Measurements from ENCODE around the gene XAF1. TPM values are rescaled to one million over a fixed set of nuclear protein-coding genes. Genes with fewer than 3 reads are reported as not detected.

XAF1 gene, protein sequence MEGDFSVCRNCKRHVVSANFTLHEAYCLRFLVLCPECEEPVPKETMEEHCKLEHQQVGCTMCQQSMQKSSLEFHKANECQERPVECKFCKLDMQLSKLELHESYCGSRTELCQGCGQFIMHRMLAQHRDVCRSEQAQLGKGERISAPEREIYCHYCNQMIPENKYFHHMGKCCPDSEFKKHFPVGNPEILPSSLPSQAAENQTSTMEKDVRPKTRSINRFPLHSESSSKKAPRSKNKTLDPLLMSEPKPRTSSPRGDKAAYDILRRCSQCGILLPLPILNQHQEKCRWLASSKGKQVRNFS
- total RNA-seq, result under 0.01 and 2.2 TPM in 2 replicates

DNA sequence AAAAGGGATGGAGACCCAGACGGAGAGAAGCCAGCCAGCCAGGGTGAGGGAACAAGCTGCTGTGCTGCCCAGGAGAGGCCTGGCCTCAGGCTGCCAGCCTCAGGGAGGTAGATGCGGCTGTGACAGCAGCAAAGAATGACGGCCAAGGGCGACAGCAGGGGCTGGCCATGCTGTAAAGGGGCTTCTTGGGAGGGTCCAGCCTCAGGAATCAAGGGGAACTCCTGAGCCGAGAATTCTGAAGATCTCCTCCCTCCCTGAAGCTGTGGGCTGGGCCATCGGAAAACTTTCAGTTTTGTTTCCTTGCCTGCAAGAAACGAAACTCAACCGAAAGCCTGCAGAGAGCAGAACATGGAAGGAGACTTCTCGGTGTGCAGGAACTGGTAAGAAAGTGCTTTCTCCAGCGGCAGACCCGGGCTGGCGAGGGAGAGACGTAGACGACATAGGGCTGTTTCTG is at the start of gene XAF1:
XAF1 (plus strand) TSS at position 316 of the 454 bp plus-strand sequence; CDS start at position 349, 33 bp downstream.

DNA sequence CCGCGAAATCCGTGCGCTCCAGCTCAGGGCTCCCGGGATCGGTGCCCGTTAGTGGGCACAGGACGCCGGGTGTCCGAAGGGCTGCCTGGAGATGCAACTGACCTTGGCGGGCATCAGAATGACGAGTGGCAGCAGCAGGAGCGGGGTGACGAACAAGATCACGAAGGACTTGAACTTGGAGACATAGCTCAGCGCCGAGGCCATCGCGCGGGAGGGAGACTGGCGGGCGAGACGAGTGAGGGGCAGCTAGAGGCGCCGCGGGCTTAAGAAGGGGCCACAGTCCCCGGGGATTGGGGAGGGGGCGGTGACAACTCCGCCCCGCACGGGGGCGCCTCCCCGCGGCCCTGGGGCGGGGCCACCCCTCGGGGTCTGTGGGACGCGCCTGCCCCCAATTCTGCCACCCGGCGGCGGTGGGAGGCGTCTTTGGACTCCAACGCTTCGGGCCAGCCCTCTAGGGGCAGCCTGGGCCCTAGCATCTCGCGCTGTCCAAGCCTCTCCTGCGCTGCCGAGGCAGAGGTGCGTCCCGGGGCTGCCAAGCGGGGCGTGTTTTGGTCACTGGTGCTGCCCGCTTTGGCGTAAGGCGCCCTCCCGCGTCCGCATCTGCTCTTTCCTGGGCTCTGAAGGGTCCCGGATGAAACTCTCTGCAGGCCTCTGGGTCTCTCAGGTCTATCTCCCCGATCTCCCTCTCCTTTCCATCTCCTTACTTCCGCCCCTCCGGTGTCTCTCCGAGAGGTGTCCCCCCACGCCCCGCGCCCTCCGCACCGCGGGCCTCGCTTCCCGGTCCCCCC is 42.5 kb upstream of the XAF1 start, which contains the start of gene SLC13A5:
SLC13A5 (minus strand) TSS at position 240 of the 788 bp plus-strand sequence; CDS start at position 204, 36 bp downstream.

DNA sequence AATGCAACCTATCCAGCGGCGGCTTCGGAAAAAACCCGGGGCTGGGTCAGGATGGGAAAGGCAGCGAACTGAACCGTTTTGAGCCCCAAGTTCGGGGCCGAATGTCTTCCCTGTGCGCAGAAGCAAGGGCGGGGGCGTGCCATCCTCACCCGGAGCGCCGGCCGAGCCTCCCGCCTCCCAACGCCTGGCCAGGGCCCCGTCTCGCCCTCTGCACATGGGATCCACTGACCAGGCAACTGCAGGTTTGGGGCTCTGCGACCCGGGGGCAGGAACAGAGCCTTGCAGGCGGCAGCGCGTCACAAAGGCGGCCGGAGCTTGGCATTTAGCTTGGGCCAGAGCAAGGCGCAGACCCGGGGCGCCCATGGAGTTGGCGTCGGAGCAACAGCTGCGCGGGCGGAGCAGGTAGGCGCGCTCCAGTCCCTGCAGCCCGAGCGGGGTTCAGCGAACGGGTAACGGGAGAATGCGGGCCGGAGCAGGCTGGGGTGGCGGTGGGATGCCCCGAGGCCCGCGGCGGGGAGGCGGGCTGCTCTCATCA is 20.1 kb downstream of the XAF1 start, which contains the start of gene FBXO39:
FBXO39 (plus strand) TSS at position 345 of the 535 bp plus-strand sequence. CDS start 3,654 bp downstream, outside the sequence.

Other genes starting within 250 kb of the XAF1 start
- gene PITPNM3, start 199.5 kb upstream of the XAF1 start, total RNA-seq, result 2.3 and 3.8 TPM in 2 replicates
- gene KIAA0753, start 115.3 kb upstream of the XAF1 start, total RNA-seq, result 8.9 and 9.8 TPM in 2 replicates
- gene TXNDC17, start 115.0 kb upstream of the XAF1 start, total RNA-seq, result 124 and 197 TPM in 2 replicates
- 2.5 and 11.2 TPM in 2 replicates for gene MED31, start 104.4 kb upstream of the XAF1 start, total RNA-seq
- 1.3 and 1.6 TPM in 2 replicates for gene C17orf100, start 104.3 kb upstream of the XAF1 start, total RNA-seq
- gene SLC13A5, start 42.7 kb upstream of the XAF1 start, total RNA-seq, result 0.89 TPM in 1 of 2 replicates, not detected in the other
- gene FBXO39, start 20.2 kb downstream of the XAF1 start, total RNA-seq, result not detected in 2 replicates
- not detected in 2 replicates for gene TEKT1, start 75.7 kb downstream of the XAF1 start, total RNA-seq
- gene ALOX12, start 240.0 kb downstream of the XAF1 start, total RNA-seq, result under 0.01 TPM in 1 of 2 replicates, not detected in the other

Measured in mesangial cell (primary cell).